H1 (cell line): ENCODE data around the gene MXRA8. TPM values are rescaled to one million over a fixed set of nuclear protein-coding genes. Genes with fewer than 3 reads are reported as not detected.

Experiments used
- CTCF ChIA-PET: fragments of 300-600 bp; sonication (Branson Sonifier 250); formaldehyde crosslinking; loops from one replicate; lab custom pipeline; 2021; ENCODE audit not compliant: partially characterized antibody; lab: Charles Lee
- POLR2A ChIA-PET: fragments of 300-600 bp; sonication (Branson Sonifier 250); formaldehyde crosslinking; loops from one replicate; lab custom pipeline; 2021; ENCODE audit warnings: inconsistent platforms; ENCODE audit not compliant: partially characterized antibody; lab: Charles Lee
- DNase-seq, 2 experiments: peaks; one replicate each; pipeline versions ENCODE4 v3.0.0 to v3.0.0-alpha.2; 2010 to 2022; ENCODE audit warnings: low spot score in 2 of 2, low read depth in 1 of 2, mixed read lengths in 1 of 2
- FAIRE-seq: peaks from 2 replicates; lab custom pipeline; 2011; peaks lifted over from hg19 to GRCh38; lab: Jason Lieb, UNC
- H2AFZ ChIP-seq: 2 replicates; pipeline ENCODE4 v1.8.1; 2012; ENCODE audit warnings: low read length, inconsistent platforms
- H2AK5ac ChIP-seq: 2 replicates; pipeline ENCODE4 v1.6.1; 2013; ENCODE audit warnings: low read depth, low read length
- H2BK120ac ChIP-seq: replicated peaks from 2 replicates; pipeline ENCODE3; 2013; ENCODE audit warnings: low read depth, low read length, inconsistent platforms
- H2BK12ac ChIP-seq: 2 replicates; pipeline ENCODE4 v1.6.1; 2013; ENCODE audit warnings: low read depth, low read length
- H2BK15ac ChIP-seq: 2 replicates; pipeline ENCODE4 v1.6.1; 2013; ENCODE audit warnings: low read length
- H2BK20ac ChIP-seq: 2 replicates; pipeline ENCODE4 v1.6.1; 2013; ENCODE audit warnings: low read length
- H2BK5ac ChIP-seq: 2 replicates; pipeline ENCODE4 v1.6.1; 2013; ENCODE audit warnings: low read depth, low read length
- H3K14ac ChIP-seq: 2 replicates; pipeline ENCODE4 v1.6.1; 2013; ENCODE audit warnings: inconsistent platforms; ENCODE audit not compliant: insufficient read length
- H3K18ac ChIP-seq: 2 replicates; pipeline ENCODE4 v1.6.1; 2013; ENCODE audit warnings: low read length; ENCODE audit errors: extremely low read depth
- H3K23ac ChIP-seq: 2 replicates; pipeline ENCODE4 v1.6.1; 2013; ENCODE audit warnings: inconsistent platforms; ENCODE audit not compliant: insufficient read length
- H3K23me2 ChIP-seq: 2 replicates; pipeline ENCODE4 v1.6.1; 2013; ENCODE audit warnings: low read depth, low read length
- H3K27ac ChIP-seq: 2 replicates; pipeline ENCODE4 v1.6.1; 2011; ENCODE audit warnings: low read depth, low read length, inconsistent platforms
- H3K27me3 ChIP-seq, 4 experiments: replicated peaks in 1 of 4; 1 replicate in 1 of 4; 2 replicates in 3 of 4; pipeline versions ENCODE4 v1.6.1 to v1.8.1; 2011 to 2013; ENCODE audit warnings: low read length in 3 of 4, mild to moderate bottlenecking in 3 of 4, inconsistent platforms in 2 of 4, mixed read lengths in 2 of 4, moderate library complexity in 1 of 4; ENCODE audit not compliant: control insufficient read depth in 3 of 4, insufficient read depth in 3 of 4; ENCODE audit errors: extremely low read depth in 1 of 4
- H3K36me3 ChIP-seq, 4 experiments: 2 replicates each; pipeline versions ENCODE4 v1.6.1 to v1.8.1; 2011 to 2013; ENCODE audit warnings: mild to moderate bottlenecking in 4 of 4, low read length in 3 of 4, moderate library complexity in 2 of 4, control low read depth in 1 of 4, inconsistent platforms in 1 of 4; ENCODE audit not compliant: insufficient read depth in 4 of 4, control insufficient read depth in 2 of 4
- H3K4ac ChIP-seq: replicated peaks from 2 replicates; pipeline ENCODE3; 2013; ENCODE audit warnings: low read length, low read depth, mixed read lengths, inconsistent platforms; ENCODE audit not compliant: insufficient read length
- H3K4me1 ChIP-seq, 4 experiments: replicated peaks in 1 of 4; 1 replicate in 1 of 4; 2 replicates in 3 of 4; pipeline versions ENCODE4 v1.6.1 to v1.8.1; 2011 to 2013; ENCODE audit warnings: low read length in 3 of 4, inconsistent platforms in 2 of 4, mixed read lengths in 1 of 4; ENCODE audit not compliant: insufficient read depth in 4 of 4, control insufficient read depth in 3 of 4
- H3K4me2 ChIP-seq, 2 experiments: 2 replicates each; pipeline versions ENCODE4 v1.6.1 to v1.8.1; 2011 to 2013; ENCODE audit warnings: low read depth in 2 of 2, low read length in 2 of 2, control low read depth in 1 of 2, inconsistent platforms in 1 of 2, mild to moderate bottlenecking in 1 of 2; ENCODE audit not compliant: insufficient read depth in 1 of 2
- H3K4me3 ChIP-seq, 4 experiments: fragments of 200-600, 300-600 bp in 1 of 4; sonication (generic), shearing (Covaris generic), sonication (Bioruptor Twin) in 1 of 4; 2 replicates each; pipeline versions ENCODE4 v1.5.1 to v1.8.1; 2011 to 2016; ENCODE audit warnings: low read length in 4 of 4, low read depth in 3 of 4, control low read depth in 2 of 4, inconsistent platforms in 2 of 4, mild to moderate bottlenecking in 2 of 4, mixed read lengths in 1 of 4, moderate library complexity in 1 of 4; ENCODE audit not compliant: insufficient read depth in 2 of 4; ENCODE audit errors: extremely low read depth in 1 of 4
- H3K56ac ChIP-seq: replicated peaks from 2 replicates; pipeline ENCODE3; 2013; ENCODE audit warnings: low read depth, mild to moderate bottlenecking, mixed read lengths, low read length, inconsistent platforms; ENCODE audit not compliant: insufficient read length
- H3K79me1 ChIP-seq: 2 replicates; pipeline ENCODE4 v1.6.1; 2013; ENCODE audit warnings: low read depth, low read length, control low read depth
- H3K79me2 ChIP-seq, 2 experiments: 2 replicates each; pipeline versions ENCODE4 v1.6.1 to v1.8.1; 2012 to 2013; ENCODE audit warnings: low read length in 2 of 2, mild to moderate bottlenecking in 2 of 2, inconsistent platforms in 1 of 2; ENCODE audit not compliant: insufficient read depth in 2 of 2, control insufficient read depth in 1 of 2
- H3K9ac ChIP-seq, 4 experiments: replicated peaks in 1 of 4; 1 replicate in 1 of 4; 2 replicates in 3 of 4; pipeline versions ENCODE4 v1.6.1 to v1.8.1; 2011 to 2013; ENCODE audit warnings: low read depth in 3 of 4, low read length in 3 of 4, control low read depth in 2 of 4, mild to moderate bottlenecking in 2 of 4, moderate library complexity in 2 of 4, inconsistent platforms in 1 of 4; ENCODE audit errors: extremely low read depth in 1 of 4
- H3K9me3 ChIP-seq, 2 experiments: 2 replicates each; pipeline versions ENCODE4 v1.6.1 to v1.8.1; 2012 to 2013; ENCODE audit warnings: mild to moderate bottlenecking in 2 of 2, moderate library complexity in 2 of 2, control low read depth in 1 of 2, inconsistent platforms in 1 of 2, low read depth in 1 of 2, low read length in 1 of 2, mixed read lengths in 1 of 2; ENCODE audit not compliant: insufficient read depth in 2 of 2
- H4K20me1 ChIP-seq, 2 experiments: replicated peaks in 1 of 2; 2 replicates each; pipeline versions ENCODE3 to v1.8.1; 2011 to 2013; ENCODE audit warnings: inconsistent platforms in 2 of 2, low read length in 2 of 2, mild to moderate bottlenecking in 1 of 2; ENCODE audit not compliant: insufficient read depth in 2 of 2, control insufficient read depth in 1 of 2
- H4K5ac ChIP-seq: 2 replicates; pipeline ENCODE4 v1.6.1; 2013; ENCODE audit warnings: low read length, low read depth, mixed read lengths, inconsistent platforms; ENCODE audit not compliant: insufficient read length
- H4K8ac ChIP-seq: 2 replicates; pipeline ENCODE4 v1.8.0; 2013; ENCODE audit warnings: mild to moderate bottlenecking, moderate library complexity, low read length, inconsistent platforms; ENCODE audit not compliant: insufficient read depth; ENCODE audit errors: extremely low read depth
- H4K91ac ChIP-seq: replicated peaks from 2 replicates; pipeline ENCODE3; 2013; ENCODE audit warnings: low read length, mixed read lengths, inconsistent platforms; ENCODE audit not compliant: insufficient read length
- CHD2 ChIP-seq: IDR thresholded peaks from 2 replicates; pipeline ENCODE4 v1.6.1; 2012; ENCODE audit warnings: low read length, improper control_type of control experiment
- GTF2F1 ChIP-seq: IDR thresholded peaks from 2 replicates; pipeline ENCODE4 v1.6.1; 2012; ENCODE audit warnings: low read depth, low read length, improper control_type of control experiment, borderline replicate concordance
- JUND ChIP-seq: IDR thresholded peaks from 2 replicates; pipeline ENCODE4 v1.6.1; 2011; ENCODE audit warnings: mild to moderate bottlenecking, improper control_type of control experiment, low read length
- KDM1A ChIP-seq: fragments of 200-600, 300-600 bp; sonication (generic); IDR thresholded peaks from 2 replicates; pipeline ENCODE4 v1.7.1; 2016; ENCODE audit warnings: mild to moderate bottlenecking, low read length, borderline replicate concordance
- POLR2AphosphoS5 ChIP-seq: IDR thresholded peaks from 2 replicates; pipeline ENCODE4 v1.6.1; 2011; ENCODE audit warnings: low read depth, low read length
- RBBP5 ChIP-seq: IDR thresholded peaks from 2 replicates; pipeline ENCODE4 v1.7.1; 2012; ENCODE audit warnings: low read depth, mild to moderate bottlenecking, inconsistent platforms, low read length, moderate library complexity, borderline replicate concordance
- WGBS, 2 experiments: shearing (Covaris generic) in 1 of 2; methylation state at CpG; one replicate each; pipeline versions ENCODE4 v1.1.6 to v1.1.7; 2013 to 2015; ENCODE audit warnings: low lambda C conversion rate in 2 of 2, mixed read lengths in 2 of 2, inconsistent platforms in 1 of 2, low coverage in 1 of 2, missing lambda C conversion rate in 1 of 2; ENCODE audit not compliant: insufficient replicate concordance in 2 of 2, insufficient coverage in 1 of 2, insufficient read length in 1 of 2; ENCODE audit errors: extremely low coverage in 1 of 2, missing lambda C conversion rate in 1 of 2; 5-methylcytosine and 5-hydroxymethylcytosine counted together
- polyA plus RNA-seq, 7 experiments: library from polyadenylated mRNA; depleted of rRNA in 3 of 7; stranded (reverse) in 5 of 7; unstranded in 2 of 7; fragments of >200 nt in 5 of 7; fragments of 200-250 nt in 2 of 7; gene quantifications; 1 replicate in 5 of 7; 2 replicates in 1 of 7; 4 replicates in 1 of 7; pipeline versions ENCODE4 v1.2.1 to v1.2.3, GENCODE V29; 2011 to 2013; ENCODE audit warnings: missing spikeins in 2 of 7, mixed read lengths in 2 of 7
- total RNA-seq: library from RNA; stranded (reverse); fragmentation: NEBNext Ultra II Directional; extraction: Animal tissue kit (Norgen Biotek cat#: 25700); gene quantifications from 2 replicates; pipeline ENCODE4 v1.2.1, GENCODE V29; 2021

Gene MXRA8
- total and polyA plus RNA-seq, 2 of the 8 experiments (the other 6 are each of a cell fraction or from before 2014, with no cell fraction given), result 10.5 to 17.2 TPM

- Histone ChIP-seq H4K5ac (no peak overlapping the region), H3K14ac (no peak overlapping the region), H3K23ac (no peak overlapping the region), H3K79me2 (peaks cover 9 to 46% of the 10 kb centered on the region in 2 experiments; a peak in 3 of 4 replicates), H3K23me2 (no peaks in the 10 kb centered on the region), H3K4ac (no peak overlapping the region), H2BK120ac (no peak overlapping the region), H3K56ac (no peak overlapping the region), H4K8ac (no peak overlapping the region), H2BK15ac (no peak overlapping the region), H3K27ac (no peak overlapping the region), H3K18ac (no peak overlapping the region), H3K9ac (no peak overlapping the region), H2AK5ac (no peak overlapping the region), H3K4me2 (no peak overlapping the region), H2AFZ (no peak overlapping the region), H3K27me3 (no peaks in the 10 kb centered on the region), H2BK20ac (no peak overlapping the region), H3K36me3 (peaks cover 3 to 26% (median 13%) of the 10 kb centered on the region in 4 experiments; a peak in 7 of 8 replicates), H4K20me1 (peaks cover 25 to 40% of the 10 kb centered on the region in 2 experiments), H2BK12ac (no peak overlapping the region), H3K9me3 (no peaks in the 10 kb centered on the region), H4K91ac (no peak overlapping the region), H3K79me1 (peaks cover 35% of the 10 kb centered on the region), H2BK5ac (no peak overlapping the region), H3K4me1 (peaks cover 0 to 16% (median 4%) of the 10 kb centered on the region in 4 experiments; a peak in 6 of 7 replicates), H3K4me3 (no peak overlapping the region)
- DNase-seq (no peak), FAIRE-seq (no peak)
- POLR2A ChIA-PET, result interaction anchor here (1.0 to 10.1 kb wide), 8 partner anchors 8 to 33 kb away, joined by 3 to 134 read pairs (median 6); partner anchors contain the start of gene TAS1R3
- CTCF ChIA-PET, result interaction anchor here (0.6 kb wide), 1 partner anchor 28 kb away, joined by 3 read pairs; no protein-coding TSS in a partner anchor
- TF ChIP-seq POLR2AphosphoS5 (no peak), GTF2F1 (no peak), CHD2 (no peak), JUND (no peak), KDM1A (no peak), RBBP5 (no peak)
- 92% methylated on average over 31 of the region's 36 CpGs; no CpG with 5 or more reads in 1 of the 2 experiments for WGBS, 2 experiments
Observed at GRCh38 chr1:1318777-1319645, 39.3 kb downstream of the MXRA8 start.
